Head of caudate nucleus (tissue), 42 donors: Measurements from ENCODE around the gene DCST2.
"Not testable (repeated sequence)": the region's sequence is repeated elsewhere in the genome, so short reads cannot be mapped to it uniquely, and the experiment has no call there.

Experiments
- DNase-seq, 42 donors: peaks; one replicate each; pipeline versions ENCODE4 v3.0.0 to v3.0.0-alpha.2; 2020 to 2021; ENCODE audit warnings: mixed read lengths in 7 of 42
- intact Hi-C: fragments of 100-400 bp; cut with DNase I; formaldehyde crosslinking; loops from one replicate; pipeline ENCODE4 v1.15.0; 2022

The DCST2 gene

GRCh38 chr1:154995301-154995983 is 38.1 kb downstream of the DCST2 start:
- DNase-seq, result peak in 11 of 42 donors; percentile 28 to 76 (median 61)
- intact Hi-C loops, result not testable (repeated sequence)

DNA sequence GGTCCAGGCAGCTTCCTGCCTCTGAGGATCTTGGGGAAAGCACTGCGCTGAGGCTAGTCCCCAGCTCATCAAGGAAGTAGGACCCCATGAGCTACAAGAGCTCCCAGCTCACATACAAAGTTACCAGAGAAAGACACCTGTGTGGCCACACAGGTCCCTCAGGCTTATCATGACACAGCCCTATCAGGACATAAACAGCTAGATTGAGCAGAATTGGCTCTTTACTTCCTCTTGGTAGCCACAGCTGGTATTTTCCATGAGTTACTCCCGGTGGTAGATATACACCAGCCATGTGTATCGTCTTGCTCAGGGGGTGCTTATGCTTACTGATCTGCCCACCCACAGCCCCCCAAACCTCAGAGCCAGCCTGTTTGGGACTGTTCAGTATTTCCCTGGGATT is 39.0 kb downstream of the DCST2 start:
- intact Hi-C loops, result no loop called here
- no peak for DNase-seq

- no peak for DNase-seq
- intact Hi-C loops, result no loop called here
These were observed 39.4 kb downstream of the DCST2 start for GRCh38 chr1:154994269-154994587.

DNA sequence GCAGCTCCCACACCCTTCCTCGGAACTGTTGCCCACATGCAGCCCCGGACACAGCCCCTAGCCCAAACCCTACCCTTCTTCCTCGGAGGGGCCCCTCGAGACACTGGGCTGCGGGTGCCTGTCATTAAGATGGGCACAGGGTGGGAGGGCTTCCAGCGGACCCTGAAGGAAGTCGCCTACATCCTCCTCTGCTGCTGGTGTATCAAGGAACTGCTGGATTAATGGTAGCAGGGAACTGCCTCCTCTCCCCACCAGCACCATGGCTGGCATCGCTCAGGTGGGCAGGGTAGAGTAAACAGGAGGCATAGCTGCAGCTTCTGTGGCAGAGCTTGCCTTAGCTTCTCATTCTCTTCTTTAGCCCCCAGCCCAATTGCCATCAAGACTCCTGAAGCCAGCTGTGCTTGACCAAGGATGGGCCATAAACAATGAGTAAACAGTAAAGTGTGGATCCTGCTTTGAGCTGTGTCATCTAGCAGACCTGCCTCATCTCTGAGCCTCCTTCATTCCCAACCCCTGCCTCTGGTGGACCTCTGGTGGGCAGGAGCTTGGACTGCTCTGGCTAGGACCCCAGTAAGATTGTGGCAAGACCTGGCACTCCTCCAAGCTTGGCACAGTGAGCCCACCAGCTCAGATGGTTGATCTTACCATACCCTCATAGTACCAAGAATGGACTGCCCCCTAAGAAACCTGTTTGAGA is 39.9 kb downstream of the DCST2 start, which contains the start of gene LENEP:
LENEP (plus strand) TSS at position 15 of the 697 bp plus-strand sequence; CDS start at position 37, 22 bp downstream.
- DNase-seq, result no peak
- intact Hi-C loops, result no loop called here

GRCh38 chr1:154992721-154993571 is 40.6 kb downstream of the DCST2 start:
- no peak for DNase-seq
- intact Hi-C loops, result no loop called here

GRCh38 chr1:154990276-154990675 is 43.3 kb downstream of the DCST2 start:
- intact Hi-C loops, result no loop called here
- DNase-seq, result no peak

GRCh38 chr1:154989195-154989860 is 44.3 kb downstream of the DCST2 start:
- intact Hi-C loops, result no loop called here
- no peak for DNase-seq

- intact Hi-C loops, result no loop called here
- no peak for DNase-seq
These were observed 45.3 kb downstream of the DCST2 start for GRCh38 chr1:154988058-154988954.

- intact Hi-C loops, result no loop called here
- DNase-seq, result no peak
These were observed 46.3 kb downstream of the DCST2 start for GRCh38 chr1:154987326-154987725.

DNA sequence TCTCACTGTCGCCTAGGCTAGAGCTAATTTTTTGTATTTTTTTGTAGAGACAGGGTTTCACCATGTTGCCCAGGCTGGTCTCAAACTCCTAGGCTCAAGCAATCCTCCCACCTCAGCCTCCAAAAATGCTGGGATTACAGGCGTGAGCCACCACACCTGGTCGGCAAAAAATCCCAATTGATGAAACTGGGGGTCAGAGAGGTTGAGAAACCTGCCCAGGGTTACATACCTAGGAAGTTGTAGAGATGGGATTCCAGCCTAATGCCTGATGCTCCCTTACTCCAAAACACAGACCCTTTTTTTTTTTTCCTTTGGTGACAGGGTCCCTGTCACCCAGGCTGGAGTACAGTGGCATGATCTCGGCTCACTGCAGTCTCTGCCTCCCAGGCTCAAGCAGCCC is 46.8 kb downstream of the DCST2 start:
- intact Hi-C loops, DNase-seq: not testable (repeated sequence)

GRCh38 chr1:154983776-154984466 is 49.7 kb downstream of the DCST2 start:
- peak in 1 of 42 donors; percentile 19 for DNase-seq
- intact Hi-C loops, result loop anchor here (2.0 kb wide), 1 partner anchor 17 kb away; no protein-coding TSS in a partner anchor

GRCh38 chr1:154982897-154983648 is 50.5 kb downstream of the DCST2 start, which contains the start of gene FLAD1:
FLAD1 (plus strand) TSS chr1:154983344; CDS start chr1:154983695, 351 bp downstream.
- intact Hi-C loops, result loop anchor here (2.0 kb wide), 1 partner anchor 18 kb away; no protein-coding TSS in a partner anchor
- DNase-seq, result peak; percentile 92 to 99 (median 97)

- intact Hi-C loops, result loop anchor here (2.0 kb wide), 1 partner anchor 18 kb away; no protein-coding TSS in a partner anchor
- DNase-seq, result no peak
These were observed 51.2 kb downstream of the DCST2 start for GRCh38 chr1:154982341-154982740.

DNA sequence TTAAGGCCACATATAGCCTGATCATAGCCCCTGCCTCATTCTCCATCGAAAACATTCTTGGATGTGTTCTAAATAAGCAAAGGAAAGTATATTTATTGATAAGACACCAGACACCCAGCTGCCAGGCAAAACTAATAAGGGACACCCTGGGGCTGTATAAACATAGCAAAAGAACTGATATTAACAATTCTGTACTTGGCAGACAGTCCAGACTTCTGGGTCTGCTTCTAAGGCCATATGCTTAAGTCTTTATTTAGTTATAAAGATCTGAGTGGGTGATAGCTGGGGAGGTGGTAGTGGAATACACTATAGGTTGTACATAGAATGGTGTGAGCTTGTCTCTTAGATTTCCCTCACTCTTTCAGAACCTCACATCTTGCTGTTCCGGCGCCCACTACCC is 55.2 kb downstream of the DCST2 start:
- no peak for DNase-seq
- intact Hi-C loops, result no loop called here

GRCh38 chr1:154977762-154978161 is 55.8 kb downstream of the DCST2 start:
- intact Hi-C loops, DNase-seq: not testable (repeated sequence)

- DNase-seq, result peak in 24 of 42 donors; percentile 14 to 64 (median 37)
- intact Hi-C loops, result no loop called here
These were observed 58.0 kb downstream of the DCST2 start for GRCh38 chr1:154975409-154976059.
